ENCODE results near the gene C10orf105.

C10orf105 gene

GRCh38 chr10:71744897-71745663 lies 25.5 kb upstream of the C10orf105 start:
- H3K4me3 ChIP-seq (ENCODE audit: insufficient read depth, low read depth, low read length, poor library complexity, severe bottlenecking): no peak overlapping the region
- H3K27ac ChIP-seq (ENCODE audit: insufficient read depth, low read length, poor library complexity, severe bottlenecking): peak overlapping the region; percentile 78
- H3K36me3 ChIP-seq (ENCODE audit: control insufficient read depth, insufficient read depth, low read length): peaks cover 7% of the 10 kb centered on the region
- H3K9me3 ChIP-seq (ENCODE audit: control insufficient read depth, low read length): no peaks in the 10 kb centered on the region
- no peak for DNase-seq
- no peaks in the 10 kb centered on the region for H3K27me3 ChIP-seq (replicated peaks; ENCODE audit: control insufficient read depth, insufficient read depth, low read length, poor library complexity, severe bottlenecking)
- H3K4me1 ChIP-seq (ENCODE audit: control insufficient read depth, insufficient read depth, low read length, poor library complexity, severe bottlenecking): peaks cover 99% of the 10 kb centered on the region

GRCh38 chr10:71743866-71744265 lies 24.3 kb upstream of the C10orf105 start:
- Histone ChIP-seq H3K4me1 (ENCODE audit: control insufficient read depth, insufficient read depth, low read length, poor library complexity, severe bottlenecking) (peaks cover 95% of the 10 kb centered on the region), H3K27ac (ENCODE audit: insufficient read depth, low read length, poor library complexity, severe bottlenecking) (peak overlapping the region; percentile 57), H3K36me3 (ENCODE audit: control insufficient read depth, insufficient read depth, low read length) (no peaks in the 10 kb centered on the region), H3K27me3 (replicated peaks; ENCODE audit: control insufficient read depth, insufficient read depth, low read length, poor library complexity, severe bottlenecking) (no peaks in the 10 kb centered on the region), H3K4me3 (ENCODE audit: insufficient read depth, low read depth, low read length, poor library complexity, severe bottlenecking) (no peak overlapping the region), H3K9me3 (ENCODE audit: control insufficient read depth, low read length) (no peaks in the 10 kb centered on the region)
- DNase-seq: no peak

- no peak for DNase-seq
- Histone ChIP-seq H3K27ac (ENCODE audit: insufficient read depth, low read length, poor library complexity, severe bottlenecking) (peak overlapping the region; percentile 57), H3K4me3 (ENCODE audit: insufficient read depth, low read depth, low read length, poor library complexity, severe bottlenecking) (peak overlapping the region; percentile 23), H3K36me3 (ENCODE audit: control insufficient read depth, insufficient read depth, low read length) (no peaks in the 10 kb centered on the region), H3K4me1 (ENCODE audit: control insufficient read depth, insufficient read depth, low read length, poor library complexity, severe bottlenecking) (peaks cover 91% of the 10 kb centered on the region), H3K27me3 (replicated peaks; ENCODE audit: control insufficient read depth, insufficient read depth, low read length, poor library complexity, severe bottlenecking) (no peaks in the 10 kb centered on the region), H3K9me3 (ENCODE audit: control insufficient read depth, low read length) (no peaks in the 10 kb centered on the region)
Observed at GRCh38 chr10:71743089-71743838, 23.7 kb upstream of the C10orf105 start.

- H3K4me1 ChIP-seq (ENCODE audit: control insufficient read depth, insufficient read depth, low read length, poor library complexity, severe bottlenecking): peaks cover 87% of the 10 kb centered on the region
- peak overlapping the region; percentile 23 for H3K4me3 ChIP-seq (ENCODE audit: insufficient read depth, low read depth, low read length, poor library complexity, severe bottlenecking)
- H3K9me3 ChIP-seq (ENCODE audit: control insufficient read depth, low read length): no peaks in the 10 kb centered on the region
- no peaks in the 10 kb centered on the region for H3K36me3 ChIP-seq (ENCODE audit: control insufficient read depth, insufficient read depth, low read length)
- H3K27me3 ChIP-seq (replicated peaks; ENCODE audit: control insufficient read depth, insufficient read depth, low read length, poor library complexity, severe bottlenecking): no peaks in the 10 kb centered on the region
- DNase-seq: no peak
- H3K27ac ChIP-seq (ENCODE audit: insufficient read depth, low read length, poor library complexity, severe bottlenecking): peak overlapping the region; percentile 57
Observed at GRCh38 chr10:71742301-71743088, 22.9 kb upstream of the C10orf105 start.

- no peaks in the 10 kb centered on the region for H3K9me3 ChIP-seq (ENCODE audit: control insufficient read depth, low read length)
- no peak for DNase-seq
- H3K27me3 ChIP-seq (replicated peaks; ENCODE audit: control insufficient read depth, insufficient read depth, low read length, poor library complexity, severe bottlenecking): no peaks in the 10 kb centered on the region
- no peaks in the 10 kb centered on the region for H3K36me3 ChIP-seq (ENCODE audit: control insufficient read depth, insufficient read depth, low read length)
- peak overlapping the region; percentile 57 for H3K27ac ChIP-seq (ENCODE audit: insufficient read depth, low read length, poor library complexity, severe bottlenecking)
- peak overlapping the region; percentile 20 for H3K4me3 ChIP-seq (ENCODE audit: insufficient read depth, low read depth, low read length, poor library complexity, severe bottlenecking)
- peaks cover 87% of the 10 kb centered on the region for H3K4me1 ChIP-seq (ENCODE audit: control insufficient read depth, insufficient read depth, low read length, poor library complexity, severe bottlenecking)
Observed at GRCh38 chr10:71741671-71742070, 22.1 kb upstream of the C10orf105 start.

GRCh38 chr10:71741029-71741428 lies 21.5 kb upstream of the C10orf105 start:
- DNase-seq: no peak
- Histone ChIP-seq H3K27me3 (replicated peaks; ENCODE audit: control insufficient read depth, insufficient read depth, low read length, poor library complexity, severe bottlenecking) (no peaks in the 10 kb centered on the region), H3K27ac (ENCODE audit: insufficient read depth, low read length, poor library complexity, severe bottlenecking) (peak overlapping the region; percentile 57), H3K4me1 (ENCODE audit: control insufficient read depth, insufficient read depth, low read length, poor library complexity, severe bottlenecking) (peaks cover 87% of the 10 kb centered on the region), H3K9me3 (ENCODE audit: control insufficient read depth, low read length) (no peaks in the 10 kb centered on the region), H3K4me3 (ENCODE audit: insufficient read depth, low read depth, low read length, poor library complexity, severe bottlenecking) (peak overlapping the region; percentile 20), H3K36me3 (ENCODE audit: control insufficient read depth, insufficient read depth, low read length) (no peaks in the 10 kb centered on the region)

GRCh38 chr10:71740069-71740653 lies 20.6 kb upstream of the C10orf105 start:
- no peak for DNase-seq
- Histone ChIP-seq H3K27me3 (replicated peaks; ENCODE audit: control insufficient read depth, insufficient read depth, low read length, poor library complexity, severe bottlenecking) (no peaks in the 10 kb centered on the region), H3K4me1 (ENCODE audit: control insufficient read depth, insufficient read depth, low read length, poor library complexity, severe bottlenecking) (peaks cover 87% of the 10 kb centered on the region), H3K36me3 (ENCODE audit: control insufficient read depth, insufficient read depth, low read length) (no peaks in the 10 kb centered on the region), H3K27ac (ENCODE audit: insufficient read depth, low read length, poor library complexity, severe bottlenecking) (no peak overlapping the region), H3K9me3 (ENCODE audit: control insufficient read depth, low read length) (no peaks in the 10 kb centered on the region), H3K4me3 (ENCODE audit: insufficient read depth, low read depth, low read length, poor library complexity, severe bottlenecking) (no peak overlapping the region)

GRCh38 chr10:71739358-71739900 lies 19.9 kb upstream of the C10orf105 start:
- no peaks in the 10 kb centered on the region for H3K27me3 ChIP-seq (replicated peaks; ENCODE audit: control insufficient read depth, insufficient read depth, low read length, poor library complexity, severe bottlenecking)
- no peaks in the 10 kb centered on the region for H3K36me3 ChIP-seq (ENCODE audit: control insufficient read depth, insufficient read depth, low read length)
- no peak for DNase-seq
- no peak overlapping the region for H3K27ac ChIP-seq (ENCODE audit: insufficient read depth, low read length, poor library complexity, severe bottlenecking)
- no peak overlapping the region for H3K4me3 ChIP-seq (ENCODE audit: insufficient read depth, low read depth, low read length, poor library complexity, severe bottlenecking)
- H3K4me1 ChIP-seq (ENCODE audit: control insufficient read depth, insufficient read depth, low read length, poor library complexity, severe bottlenecking): peaks cover 87% of the 10 kb centered on the region
- no peaks in the 10 kb centered on the region for H3K9me3 ChIP-seq (ENCODE audit: control insufficient read depth, low read length)

- H3K4me3 ChIP-seq (ENCODE audit: insufficient read depth, low read depth, low read length, poor library complexity, severe bottlenecking): no peak overlapping the region
- DNase-seq: no peak
- no peaks in the 10 kb centered on the region for H3K27me3 ChIP-seq (replicated peaks; ENCODE audit: control insufficient read depth, insufficient read depth, low read length, poor library complexity, severe bottlenecking)
- H3K4me1 ChIP-seq (ENCODE audit: control insufficient read depth, insufficient read depth, low read length, poor library complexity, severe bottlenecking): peaks cover 86% of the 10 kb centered on the region
- no peaks in the 10 kb centered on the region for H3K9me3 ChIP-seq (ENCODE audit: control insufficient read depth, low read length)
- H3K36me3 ChIP-seq (ENCODE audit: control insufficient read depth, insufficient read depth, low read length): no peaks in the 10 kb centered on the region
- no peak overlapping the region for H3K27ac ChIP-seq (ENCODE audit: insufficient read depth, low read length, poor library complexity, severe bottlenecking)
Observed at GRCh38 chr10:71737834-71738197, 18.2 kb upstream of the C10orf105 start.

Measured in effector memory CD4-positive, alpha-beta T cell (primary cell).